ENCODE measurements around the gene RNF227. TPM values are rescaled to one million over a fixed set of nuclear protein-coding genes. Genes with fewer than 3 reads are reported as not detected.

Gene RNF227
- total RNA-seq, 1 donor, result 2.8 TPM

- no peak for DNase-seq (ENCODE audit: low read depth)
- no peak for TF ChIP-seq CTCF (IDR thresholded peaks at IDR 0.05; ENCODE audit: insufficient read depth, low read length)
- peak overlapping the region; percentile 66 for H3K4me3 ChIP-seq (ENCODE audit: low read depth, low read length)
These were observed 245 bp upstream of the RNF227 start for GRCh38 chr17:7916385-7916682.

- TF ChIP-seq CTCF (IDR thresholded peaks at IDR 0.05; ENCODE audit: insufficient read depth, low read length), result no peak
- peak overlapping the region; percentile 73 for H3K4me3 ChIP-seq (ENCODE audit: low read depth, low read length)
- DNase-seq (ENCODE audit: low read depth), result peak; percentile 44
These were observed 894 bp downstream of the RNF227 start for GRCh38 chr17:7915179-7915610.

- DNase-seq (ENCODE audit: low read depth), result peak; percentile 89
These were observed 3.1 kb downstream of the RNF227 start for GRCh38 chr17:7912927-7913524.

GRCh38 chr17:7911116-7911515 lies 5.0 kb downstream of the RNF227 start:
- no peak for DNase-seq (ENCODE audit: low read depth)
- no peak overlapping the region for H3K4me3 ChIP-seq (ENCODE audit: low read depth, low read length)
- no peak for TF ChIP-seq CTCF (IDR thresholded peaks at IDR 0.05; ENCODE audit: insufficient read depth, low read length)

More at GRCh38 chr17:7912927-7913524, 3.1 kb downstream of the RNF227 start:
- peak; percentile 80 for TF ChIP-seq CTCF (IDR thresholded peaks at IDR 0.05; ENCODE audit: insufficient read depth, low read length)
- H3K4me3 ChIP-seq (ENCODE audit: low read depth, low read length), result no peak overlapping the region

GRCh38 chr17:7910711-7911110 lies 5.4 kb downstream of the RNF227 start:
- no peak for DNase-seq (ENCODE audit: low read depth)
- no peak for TF ChIP-seq CTCF (IDR thresholded peaks at IDR 0.05; ENCODE audit: insufficient read depth, low read length)

GRCh38 chr17:7910281-7910680 lies 5.8 kb downstream of the RNF227 start:
- no peak for TF ChIP-seq CTCF (IDR thresholded peaks at IDR 0.05; ENCODE audit: insufficient read depth, low read length)
- DNase-seq (ENCODE audit: low read depth), result no peak
- H3K4me3 ChIP-seq (ENCODE audit: low read depth, low read length), result no peak overlapping the region

More at GRCh38 chr17:7910711-7911110, 5.4 kb downstream of the RNF227 start:
- H3K4me3 ChIP-seq (ENCODE audit: low read depth, low read length), result no peak overlapping the region

GRCh38 chr17:7909089-7909488 lies 7.0 kb downstream of the RNF227 start:
- no peak for TF ChIP-seq CTCF (IDR thresholded peaks at IDR 0.05; ENCODE audit: insufficient read depth, low read length)

More at GRCh38 chr17:7909089-7909488, 7.0 kb downstream of the RNF227 start:
- no peak overlapping the region for H3K4me3 ChIP-seq (ENCODE audit: low read depth, low read length)
- no peak for DNase-seq (ENCODE audit: low read depth)
